GM19043 (cell line): ENCODE data around the gene UPK3A.
"Not testable (repeated sequence)": the region's sequence is repeated elsewhere in the genome, so short reads cannot be mapped to it uniquely, and the experiment has no call there.

ENCODE experiments used
- ATAC-seq: cut with Tn5 transposase; IDR thresholded peaks from one replicate; pipeline ENCODE4 v1.9.1; 2021; ENCODE audit warnings: low read depth; ENCODE audit not compliant: unreplicated experiment

The UPK3A gene

GRCh38 chr22:45278125-45278524 lies 6.6 kb upstream of the UPK3A start:
- ATAC-seq, result no peak

- no peak for ATAC-seq
Measured at GRCh38 chr22:45280587-45280980, 4.2 kb upstream of the UPK3A start.

- ATAC-seq, result no peak
Measured at GRCh38 chr22:45281010-45281409, 3.7 kb upstream of the UPK3A start.

GRCh38 chr22:45285263-45286058 lies 712 bp downstream of the UPK3A start:
- ATAC-seq, result no peak

- no peak for ATAC-seq
Measured at GRCh38 chr22:45286854-45287551, 2.3 kb downstream of the UPK3A start.

GRCh38 chr22:45290410-45290936 lies 5.7 kb downstream of the UPK3A start:
- no peak for ATAC-seq

- no peak for ATAC-seq
Measured at GRCh38 chr22:45291061-45291930, 6.5 kb downstream of the UPK3A start.

GRCh38 chr22:45291931-45292290 lies 7.2 kb downstream of the UPK3A start:
- no peak for ATAC-seq

GRCh38 chr22:45292731-45293442 lies 8.1 kb downstream of the UPK3A start:
- no peak for ATAC-seq

- ATAC-seq, result no peak
Measured at GRCh38 chr22:45294030-45294429, 9.3 kb downstream of the UPK3A start.

GRCh38 chr22:45295004-45295403 lies 10.3 kb downstream of the UPK3A start:
- not testable (repeated sequence) for ATAC-seq

- no peak for ATAC-seq
Measured at GRCh38 chr22:45295492-45295891, 10.7 kb downstream of the UPK3A start.

- ATAC-seq, result no peak
Measured at GRCh38 chr22:45296628-45297297, 12.0 kb downstream of the UPK3A start.

- ATAC-seq, result no peak
Measured at GRCh38 chr22:45298934-45299505, 14.3 kb downstream of the UPK3A start.

- no peak for ATAC-seq
Measured at GRCh38 chr22:45302751-45303150, 18.0 kb downstream of the UPK3A start.

GRCh38 chr22:45303181-45303580 lies 18.4 kb downstream of the UPK3A start:
- no peak for ATAC-seq

- no peak for ATAC-seq
Measured at GRCh38 chr22:45304971-45305370, 20.2 kb downstream of the UPK3A start.

GRCh38 chr22:45305456-45306075 lies 20.8 kb downstream of the UPK3A start:
- no peak for ATAC-seq

GRCh38 chr22:45306139-45306538 lies 21.4 kb downstream of the UPK3A start:
- ATAC-seq, result no peak
